ENCODE measurements around the gene STAG1. TPM values are rescaled to one million over a fixed set of nuclear protein-coding genes. Genes with fewer than 3 reads are reported as not detected.
"Not testable (repeated sequence)": the region's sequence is repeated elsewhere in the genome, so short reads cannot be mapped to it uniquely, and the experiment has no call there.

The STAG1 gene
- polyA plus RNA-seq, 4 donors, result 46.1 to 53.4 (median 50.0) TPM

DNA sequence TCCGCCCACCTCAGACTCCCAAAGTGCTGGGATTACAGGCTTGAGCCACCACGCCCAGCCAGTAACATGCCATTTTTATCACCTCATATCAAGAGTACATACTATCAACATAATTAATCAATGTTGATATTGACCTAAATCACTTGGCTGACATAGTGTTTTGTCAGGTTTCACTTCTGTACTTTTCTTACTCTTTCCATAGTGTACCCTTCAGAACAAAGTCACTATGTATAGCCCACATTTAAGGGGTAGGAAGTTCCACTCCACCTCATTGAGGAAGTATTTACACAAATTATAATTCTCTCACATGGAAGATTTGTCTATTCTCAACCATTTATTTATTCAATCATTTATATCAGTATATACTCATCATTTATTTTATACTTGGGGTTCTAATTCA, 145.2 kb downstream of the STAG1 start:
- DNase-seq (ENCODE audit: low read depth in 4 of 4, low spot score in 2 of 4), result no peak

DNA sequence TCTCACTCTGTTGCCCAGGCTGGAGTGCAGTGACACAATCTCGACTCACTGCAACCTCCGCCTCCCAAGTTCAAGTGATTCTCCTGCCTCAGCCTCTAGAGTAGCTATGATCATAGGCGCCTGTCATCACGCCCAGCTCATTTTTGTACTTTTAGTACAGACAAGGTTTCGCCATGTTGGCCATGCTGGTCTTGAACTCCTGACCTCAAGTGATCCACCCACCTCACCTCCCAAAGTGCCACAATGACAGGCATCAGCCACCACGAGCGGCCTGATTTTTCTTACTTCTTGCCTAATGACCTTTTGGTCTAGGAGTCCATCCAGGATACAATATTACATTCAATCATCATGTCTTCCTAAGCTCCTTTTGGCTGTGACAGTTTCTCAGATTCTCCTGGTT, 146.0 kb downstream of the STAG1 start:
- DNase-seq (ENCODE audit: low read depth in 4 of 4, low spot score in 2 of 4), result not testable (repeated sequence)

DNA sequence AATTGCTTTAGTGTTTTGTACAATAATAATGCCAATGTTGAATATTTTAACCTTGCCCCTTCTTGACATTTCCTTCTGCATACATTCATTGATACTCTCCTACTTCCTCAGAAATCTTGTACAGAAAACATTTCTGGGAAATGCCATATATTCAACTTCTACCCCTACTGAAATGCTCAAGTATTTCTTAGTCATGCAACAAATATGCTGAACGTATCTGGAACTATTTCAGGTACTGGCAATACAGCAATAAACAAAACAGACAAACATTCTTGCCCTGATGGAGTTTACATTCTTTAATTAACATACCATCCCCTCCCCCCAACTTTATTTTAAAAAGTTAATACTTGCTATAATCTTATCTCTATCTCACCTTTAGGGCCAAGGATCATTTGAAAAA, 147.2 kb downstream of the STAG1 start:
- no peak for DNase-seq (ENCODE audit: low read depth in 4 of 4, low spot score in 2 of 4)

GRCh38 chr3:136602818-136603217, 149.4 kb downstream of the STAG1 start:
- DNase-seq (ENCODE audit: low read depth in 4 of 4, low spot score in 2 of 4), result no peak

DNA sequence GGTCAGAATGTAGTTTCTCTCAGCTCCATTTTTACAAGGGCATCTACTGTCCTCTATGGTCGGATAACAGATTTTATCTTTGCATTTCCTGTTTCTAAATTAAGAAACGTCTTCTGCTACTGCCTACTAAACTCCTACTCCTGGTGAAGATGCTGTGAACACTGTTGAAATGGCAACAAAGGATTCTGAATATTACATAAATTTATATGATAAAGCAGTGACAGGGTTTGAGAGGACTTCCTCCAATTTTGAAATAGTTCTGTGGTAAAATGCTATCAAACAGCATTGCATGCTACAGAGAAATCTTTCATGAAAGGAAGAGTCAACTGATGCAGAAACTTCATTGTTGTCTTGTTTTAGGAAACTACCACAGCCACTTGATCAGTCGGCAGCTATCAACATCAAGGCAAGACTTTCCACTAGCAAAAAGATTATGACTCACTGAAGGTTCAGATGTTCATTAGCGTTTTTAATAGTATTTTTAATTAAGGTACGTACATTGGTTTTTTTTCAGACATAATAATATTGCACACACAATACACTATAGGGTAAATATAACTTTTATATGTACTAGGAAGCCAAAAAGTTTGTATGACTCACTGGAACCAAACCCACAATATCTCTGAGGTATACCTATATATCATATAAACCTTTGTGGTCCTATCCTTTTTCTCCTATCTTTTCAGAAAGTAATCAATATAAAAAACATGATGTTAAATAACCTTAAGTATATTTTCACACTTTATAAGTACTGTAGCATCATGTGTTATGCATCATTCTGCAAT, 156.1 kb downstream of the STAG1 start:
- no peak for DNase-seq (ENCODE audit: low read depth in 4 of 4, low spot score in 2 of 4)

GRCh38 chr3:136586580-136586979, 165.6 kb downstream of the STAG1 start:
- no peak for DNase-seq (ENCODE audit: low read depth in 4 of 4, low spot score in 2 of 4)

- no peak for DNase-seq (ENCODE audit: low read depth in 4 of 4, low spot score in 2 of 4)
These were observed 167.4 kb downstream of the STAG1 start for GRCh38 chr3:136584728-136585127.

DNA sequence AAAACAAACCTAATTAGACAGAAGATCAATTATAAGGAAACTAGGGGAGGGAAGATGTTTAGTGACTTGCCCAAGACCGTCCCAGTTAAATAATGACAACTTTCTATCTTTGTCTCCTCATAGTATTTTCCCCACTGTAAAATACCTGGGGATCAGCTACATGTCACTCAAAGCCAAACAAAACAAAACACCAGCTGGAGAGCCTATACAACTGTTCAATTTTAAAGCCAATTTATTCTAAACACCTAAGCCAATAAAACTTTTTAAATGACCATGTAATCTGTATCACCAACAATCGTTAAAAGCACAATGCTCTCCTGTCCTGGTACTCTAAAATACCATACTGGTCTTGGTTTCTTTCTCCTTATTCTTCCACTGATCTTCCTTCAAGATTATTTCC, 168.4 kb downstream of the STAG1 start:
- DNase-seq (ENCODE audit: low read depth in 4 of 4, low spot score in 2 of 4), result no peak

DNA sequence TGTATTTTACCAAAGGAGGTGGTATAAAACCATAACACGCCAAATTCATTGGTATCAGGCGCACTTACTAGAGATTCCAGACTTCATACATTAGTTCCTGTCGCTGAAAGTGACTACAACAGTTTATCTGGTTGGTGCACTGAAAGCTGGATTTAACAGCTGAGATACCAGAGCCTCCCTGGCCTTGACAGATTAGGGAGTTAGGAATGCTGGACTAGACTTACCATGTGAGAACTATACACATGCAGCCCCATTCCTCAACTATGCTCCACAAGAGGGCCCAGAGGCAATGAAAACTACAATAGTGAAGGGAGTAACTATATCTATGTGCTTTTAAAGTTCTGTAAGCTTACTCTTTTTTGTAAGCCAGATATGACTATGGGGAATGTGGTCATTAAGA, 174.4 kb downstream of the STAG1 start:
- DNase-seq (ENCODE audit: low read depth in 4 of 4, low spot score in 2 of 4), result no peak

GRCh38 chr3:136576279-136577009, 175.7 kb downstream of the STAG1 start:
- no peak for DNase-seq (ENCODE audit: low read depth in 4 of 4, low spot score in 2 of 4)

GRCh38 chr3:136567599-136568188, 184.5 kb downstream of the STAG1 start:
- DNase-seq (ENCODE audit: low read depth in 4 of 4, low spot score in 2 of 4), result no peak

- DNase-seq (ENCODE audit: low read depth in 4 of 4, low spot score in 2 of 4), result not testable (repeated sequence)
These were observed 187.2 kb downstream of the STAG1 start for GRCh38 chr3:136564962-136565361.

- no peak for DNase-seq (ENCODE audit: low read depth in 4 of 4, low spot score in 2 of 4)
These were observed 190.2 kb downstream of the STAG1 start for GRCh38 chr3:136562026-136562425.

DNA sequence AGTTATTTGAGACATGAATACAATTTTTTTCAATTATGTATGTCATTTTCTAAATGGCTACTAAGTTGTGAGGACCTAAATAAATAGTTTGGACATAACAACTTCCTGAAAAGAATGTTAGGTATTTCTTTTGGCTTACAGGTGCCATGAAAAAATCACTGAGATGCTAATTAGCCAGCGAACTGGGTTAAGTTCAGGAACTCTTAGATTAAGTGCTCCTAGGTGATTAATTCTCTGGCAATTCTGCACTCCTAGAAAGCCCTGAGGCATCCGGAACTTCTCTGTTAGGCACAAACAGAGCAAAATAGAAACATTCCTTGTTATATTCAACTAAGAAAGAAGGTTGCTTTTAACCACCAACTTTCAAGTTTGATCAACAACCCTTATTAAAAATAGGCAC, 192.3 kb downstream of the STAG1 start:
- DNase-seq (ENCODE audit: low read depth in 4 of 4, low spot score in 2 of 4), result no peak

DNA sequence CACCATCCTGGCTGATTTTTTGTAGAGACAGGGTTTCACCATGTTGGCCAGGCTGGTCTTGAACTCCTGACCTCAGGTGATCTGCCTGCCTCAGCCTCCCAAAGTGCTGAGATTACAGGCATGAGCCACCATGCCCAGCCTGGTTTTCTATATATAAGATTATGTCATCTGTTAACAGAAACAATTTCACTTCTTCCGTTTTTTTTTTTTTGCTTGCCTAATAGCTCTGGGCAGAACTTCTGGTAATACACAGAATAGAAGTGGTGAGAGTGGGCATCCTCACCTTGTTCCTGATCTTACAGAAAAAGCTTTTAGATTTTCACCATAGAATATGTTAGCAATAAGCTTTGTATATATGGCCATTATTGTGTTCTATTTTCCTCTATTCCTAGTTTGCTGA, 202.7 kb downstream of the STAG1 start:
- DNase-seq (ENCODE audit: low read depth in 4 of 4, low spot score in 2 of 4), result not testable (repeated sequence)

DNA sequence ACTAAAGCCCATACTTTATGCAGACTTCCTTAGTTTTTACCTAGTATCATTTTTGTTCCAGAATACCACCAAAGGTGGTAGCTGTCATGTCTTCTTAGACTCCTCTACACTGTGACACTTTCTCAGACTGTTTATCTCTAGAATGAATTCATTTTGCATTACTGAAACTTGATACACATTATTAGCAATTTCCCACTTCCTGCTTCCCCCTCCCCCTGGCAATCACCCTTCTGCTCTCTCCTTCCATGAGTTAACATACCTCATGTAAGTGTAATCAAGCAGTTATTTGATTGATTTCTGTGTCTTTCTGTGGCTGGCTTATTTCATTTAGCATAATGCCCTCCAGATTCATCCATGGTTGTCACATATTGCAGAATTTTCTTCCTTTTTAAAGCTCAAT, 204.9 kb downstream of the STAG1 start:
- DNase-seq (ENCODE audit: low read depth in 4 of 4, low spot score in 2 of 4), result no peak

DNA sequence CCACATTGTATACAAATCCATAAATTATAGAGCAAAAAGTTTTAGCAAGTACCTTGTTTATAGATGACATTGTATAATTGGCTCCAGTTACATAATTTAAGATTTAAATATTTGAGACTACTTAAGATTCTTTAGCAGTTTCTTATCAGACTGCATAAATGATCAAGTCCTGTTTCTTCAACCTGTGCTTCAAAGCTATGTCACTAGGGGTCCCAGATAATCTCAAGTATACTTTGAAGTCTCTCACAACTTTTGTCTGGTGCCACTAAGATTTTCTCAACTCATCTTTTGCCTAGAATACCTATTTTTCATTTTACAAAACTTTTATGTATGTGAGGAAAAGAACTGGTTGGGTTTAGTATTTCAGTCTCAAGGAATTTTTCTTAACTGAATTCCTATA, 205.5 kb downstream of the STAG1 start:
- no peak for DNase-seq (ENCODE audit: low read depth in 4 of 4, low spot score in 2 of 4)

GRCh38 chr3:136545664-136546268, 206.4 kb downstream of the STAG1 start:
- DNase-seq (ENCODE audit: low read depth in 4 of 4, low spot score in 2 of 4), result no peak

DNA sequence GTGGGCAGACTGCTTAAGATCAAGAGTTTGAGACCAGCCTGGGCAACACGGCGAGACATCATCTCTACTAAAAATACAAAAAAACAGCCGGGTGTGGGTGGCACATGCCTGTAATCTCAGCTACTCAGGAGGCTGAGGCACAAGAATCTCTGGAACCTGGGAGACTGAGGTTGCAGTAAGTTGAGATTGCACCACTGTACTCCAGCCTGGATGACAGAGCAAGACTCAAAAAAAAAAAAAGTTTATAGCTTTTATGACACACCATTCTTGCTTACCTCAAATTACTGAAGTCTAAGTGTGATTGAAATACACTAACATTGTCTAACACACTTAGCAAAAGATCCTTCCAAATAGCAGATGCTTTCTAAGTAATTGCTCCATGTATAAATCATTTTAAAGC, 207.6 kb downstream of the STAG1 start:
- no peak for DNase-seq (ENCODE audit: low read depth in 4 of 4, low spot score in 2 of 4)

DNA sequence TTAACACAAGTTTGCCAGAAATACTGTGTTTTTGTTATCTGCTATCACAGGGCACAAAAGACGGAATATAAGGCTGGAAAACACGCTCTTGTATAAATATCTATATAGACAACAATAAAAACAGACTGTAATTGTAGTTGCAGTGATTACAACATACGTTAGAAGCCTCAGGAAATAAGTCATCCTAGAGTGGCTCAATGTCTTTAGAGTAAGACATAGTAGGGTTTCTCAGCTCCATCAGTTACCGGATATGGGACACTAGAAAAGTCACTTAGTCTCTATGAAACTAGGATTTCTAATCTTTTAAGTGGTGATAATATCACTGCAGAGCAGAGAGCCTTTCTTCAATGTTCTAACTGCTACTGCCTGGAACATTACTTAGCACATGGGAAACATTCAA, 208.8 kb downstream of the STAG1 start:
- no peak for DNase-seq (ENCODE audit: low read depth in 4 of 4, low spot score in 2 of 4)

DNA sequence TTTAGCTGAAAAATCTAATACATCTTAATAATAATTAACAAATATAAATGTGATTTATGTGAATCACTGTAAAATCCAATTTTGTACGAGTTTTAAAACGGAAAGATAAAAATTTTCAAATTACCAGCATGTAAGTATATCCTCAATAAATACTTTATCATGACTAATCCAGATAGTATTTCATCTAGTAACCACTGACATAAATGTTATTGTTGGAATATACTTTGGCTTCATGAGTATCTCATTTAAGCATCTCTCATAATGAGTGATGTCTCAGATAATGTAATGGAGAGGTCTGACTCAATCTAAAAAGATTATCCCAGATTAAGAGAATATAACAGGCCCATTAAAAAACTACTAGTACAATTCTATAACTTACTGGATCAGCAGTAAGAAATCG, 216.3 kb downstream of the STAG1 start:
- no peak for DNase-seq (ENCODE audit: low read depth in 4 of 4, low spot score in 2 of 4)
